Esophagus squamous epithelium (tissue), 4 donors: ENCODE measurements around the gene FGD4.

Source experiments
- POLR2A ChIP-seq, 4 donors: fragments of 450-650 bp; IDR thresholded peaks; one replicate each; pipeline ENCODE4 v1.6.1; 2017; ENCODE audit warnings: antibody characterized with exemption in 4 of 4, mild to moderate bottlenecking in 4 of 4, moderate library complexity in 3 of 4
- TF ChIP-seq, protein P1 (sequence below), 6 experiments: fragments of 450-650 bp in 4 of 6; fragments of 200-600 bp in 2 of 6; sonication (generic) in 2 of 6; IDR thresholded peaks; one replicate each; pipeline ENCODE4 v1.5.1; 2016 to 2019; ENCODE audit warnings: antibody characterized with exemption in 6 of 6, mild to moderate bottlenecking in 4 of 6, moderate library complexity in 4 of 6

DNA sequence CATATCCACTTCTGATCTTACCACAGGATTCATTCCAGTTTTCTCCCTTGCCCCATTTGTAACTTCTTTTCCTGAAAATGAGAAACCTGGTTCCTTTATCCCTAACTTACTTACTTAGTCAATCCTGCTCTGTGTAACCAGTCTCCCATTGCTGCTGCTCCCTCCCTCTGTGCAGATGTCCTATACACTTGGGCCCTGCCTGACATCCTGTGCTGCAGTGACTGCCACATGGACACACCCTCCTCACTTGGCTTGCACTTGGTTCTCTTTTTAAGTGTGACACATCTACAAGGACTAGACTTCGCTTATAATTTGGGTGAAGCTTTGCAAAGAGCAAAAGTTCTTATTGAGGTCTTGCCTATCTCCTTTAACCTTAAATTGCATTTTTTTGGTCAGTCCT lies 51.4 kb downstream of the FGD4 start:
- TF ChIP-seq, protein P1, sequence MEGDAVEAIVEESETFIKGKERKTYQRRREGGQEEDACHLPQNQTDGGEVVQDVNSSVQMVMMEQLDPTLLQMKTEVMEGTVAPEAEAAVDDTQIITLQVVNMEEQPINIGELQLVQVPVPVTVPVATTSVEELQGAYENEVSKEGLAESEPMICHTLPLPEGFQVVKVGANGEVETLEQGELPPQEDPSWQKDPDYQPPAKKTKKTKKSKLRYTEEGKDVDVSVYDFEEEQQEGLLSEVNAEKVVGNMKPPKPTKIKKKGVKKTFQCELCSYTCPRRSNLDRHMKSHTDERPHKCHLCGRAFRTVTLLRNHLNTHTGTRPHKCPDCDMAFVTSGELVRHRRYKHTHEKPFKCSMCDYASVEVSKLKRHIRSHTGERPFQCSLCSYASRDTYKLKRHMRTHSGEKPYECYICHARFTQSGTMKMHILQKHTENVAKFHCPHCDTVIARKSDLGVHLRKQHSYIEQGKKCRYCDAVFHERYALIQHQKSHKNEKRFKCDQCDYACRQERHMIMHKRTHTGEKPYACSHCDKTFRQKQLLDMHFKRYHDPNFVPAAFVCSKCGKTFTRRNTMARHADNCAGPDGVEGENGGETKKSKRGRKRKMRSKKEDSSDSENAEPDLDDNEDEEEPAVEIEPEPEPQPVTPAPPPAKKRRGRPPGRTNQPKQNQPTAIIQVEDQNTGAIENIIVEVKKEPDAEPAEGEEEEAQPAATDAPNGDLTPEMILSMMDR (IDR thresholded peaks at IDR 0.05), result no peak
- no peak for TF ChIP-seq POLR2A (IDR thresholded peaks at IDR 0.05)
